H1 (cell line): ENCODE data around the gene NUDCD2.

Experiments
- CEBPB ChIP-seq: IDR thresholded peaks from 2 replicates; pipeline ENCODE4 v1.6.1; 2012; ENCODE audit warnings: low read depth, low read length
- CTCF ChIP-seq, 3 experiments: IDR thresholded peaks; 1 replicate in 2 of 3; 2 replicates in 1 of 3; pipeline versions ENCODE4 v1.5.1 to v1.6.1; 2011; ENCODE audit warnings: low read length in 3 of 3, mild to moderate bottlenecking in 3 of 3, inconsistent platforms in 2 of 3, low read depth in 1 of 3, moderate library complexity in 1 of 3; ENCODE audit not compliant: insufficient read depth in 1 of 3; ENCODE audit errors: control extremely low read depth in 1 of 3
- JUN ChIP-seq: IDR thresholded peaks from 2 replicates; pipeline ENCODE4 v1.6.1; 2011; ENCODE audit warnings: low read depth, mild to moderate bottlenecking, improper control_type of control experiment, low read length
- MAX ChIP-seq: IDR thresholded peaks from 2 replicates; pipeline ENCODE4 v1.6.1; 2012; ENCODE audit warnings: inconsistent platforms

- no peak for TF ChIP-seq CTCF (IDR thresholded peaks at IDR 0.05; ENCODE audit: control extremely low read depth in 1 of 3, insufficient read depth in 1 of 3, low read depth in 1 of 3, low read length in 3 of 3)
- TF ChIP-seq CEBPB, result no peak
- TF ChIP-seq MAX, result no peak
- TF ChIP-seq JUN, result no peak
These were observed 22.9 kb downstream of the NUDCD2 start for GRCh38 chr5:163437011-163437308.
